Measurements from ENCODE around the gene CCDC73.
A peak's percentile ranks its signal among the peaks of the same experiment; 100 is the strongest.
"Not testable (repeated sequence)": the region's sequence is repeated elsewhere in the genome, so short reads cannot be mapped to it uniquely, and the experiment has no call there.

The CCDC73 gene

DNA sequence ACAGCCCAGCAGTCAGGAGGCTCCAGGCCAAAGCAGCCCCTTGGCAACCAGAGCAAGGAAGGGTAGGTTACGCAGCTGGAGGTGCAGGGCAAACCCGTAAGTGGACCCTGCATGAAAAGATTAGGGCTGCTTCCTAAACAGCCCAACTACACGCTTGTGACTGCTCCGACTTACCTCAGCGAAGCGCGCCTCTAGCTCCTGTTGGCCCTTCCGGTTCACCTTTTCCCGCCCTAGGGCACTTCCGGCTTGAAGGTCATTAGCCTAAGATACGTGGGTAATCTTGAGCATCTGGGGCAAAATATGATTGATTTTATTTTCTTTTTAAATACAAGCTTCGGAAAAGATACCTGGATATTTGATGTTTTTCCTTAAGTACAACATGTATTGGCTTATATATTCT is at the start of gene CCDC73:
CCDC73 (minus strand) TSS at position 224 of the 400 bp plus-strand sequence. CDS start 34,419 bp downstream, outside the sequence.
- no peak for DNase-seq

DNA sequence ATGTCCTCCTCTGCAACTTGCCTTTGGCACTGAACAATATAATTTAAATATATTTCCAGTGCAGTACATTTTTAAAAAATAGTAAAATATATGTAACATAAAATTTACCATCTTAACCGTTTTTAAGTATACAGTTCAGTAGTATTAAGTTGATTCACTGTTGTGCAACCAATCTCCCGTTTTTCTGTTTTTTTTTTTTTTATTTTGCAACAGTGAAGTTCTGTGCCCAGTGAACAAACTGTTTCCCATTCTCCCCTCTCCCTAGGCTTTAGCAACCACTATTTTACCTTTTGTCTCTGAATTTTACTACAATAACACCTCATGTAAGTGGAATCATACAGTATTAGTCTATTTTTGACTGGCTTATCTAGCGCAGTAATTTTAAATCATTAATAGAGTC is 49.1 kb upstream of the CCDC73 start:
- DNase-seq = no peak

DNA sequence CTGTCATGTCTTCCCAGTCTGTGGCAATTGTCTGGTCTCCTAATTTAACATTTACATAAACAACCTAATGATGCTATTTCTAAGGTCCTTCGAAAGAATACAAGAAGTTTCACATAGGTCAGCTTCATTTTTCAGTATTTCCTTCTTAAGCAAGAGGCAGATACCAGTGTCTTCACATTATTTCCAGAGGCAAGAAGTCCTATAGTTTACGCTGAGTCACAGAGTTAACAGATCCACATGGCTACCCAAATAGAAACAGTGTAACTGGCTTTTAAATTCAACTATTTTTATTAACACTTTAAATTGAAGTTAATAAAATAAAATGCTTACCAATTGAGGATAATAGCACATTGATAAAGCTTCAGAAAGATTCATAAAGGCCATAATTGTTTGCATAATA is 46.1 kb upstream of the CCDC73 start:
- no peak for DNase-seq

DNA sequence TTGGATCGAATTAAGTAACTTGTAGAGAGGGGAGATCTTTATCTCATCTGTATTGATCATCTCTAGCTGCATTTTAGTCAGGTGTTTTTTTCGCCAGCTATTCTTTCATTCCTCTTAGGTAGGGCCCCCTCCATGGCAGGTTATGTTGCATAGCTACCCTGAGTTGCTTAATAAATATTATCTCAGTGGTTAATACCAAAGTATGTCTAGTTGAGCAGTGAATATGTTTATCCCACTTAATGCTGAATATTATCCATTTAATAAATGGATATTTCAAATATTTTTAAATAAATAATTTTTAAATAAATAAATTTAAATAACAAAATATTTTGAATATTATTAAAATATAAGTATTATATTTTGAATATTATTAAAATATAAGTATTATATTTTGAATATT is 44.8 kb upstream of the CCDC73 start:
- DNase-seq = no peak

DNA sequence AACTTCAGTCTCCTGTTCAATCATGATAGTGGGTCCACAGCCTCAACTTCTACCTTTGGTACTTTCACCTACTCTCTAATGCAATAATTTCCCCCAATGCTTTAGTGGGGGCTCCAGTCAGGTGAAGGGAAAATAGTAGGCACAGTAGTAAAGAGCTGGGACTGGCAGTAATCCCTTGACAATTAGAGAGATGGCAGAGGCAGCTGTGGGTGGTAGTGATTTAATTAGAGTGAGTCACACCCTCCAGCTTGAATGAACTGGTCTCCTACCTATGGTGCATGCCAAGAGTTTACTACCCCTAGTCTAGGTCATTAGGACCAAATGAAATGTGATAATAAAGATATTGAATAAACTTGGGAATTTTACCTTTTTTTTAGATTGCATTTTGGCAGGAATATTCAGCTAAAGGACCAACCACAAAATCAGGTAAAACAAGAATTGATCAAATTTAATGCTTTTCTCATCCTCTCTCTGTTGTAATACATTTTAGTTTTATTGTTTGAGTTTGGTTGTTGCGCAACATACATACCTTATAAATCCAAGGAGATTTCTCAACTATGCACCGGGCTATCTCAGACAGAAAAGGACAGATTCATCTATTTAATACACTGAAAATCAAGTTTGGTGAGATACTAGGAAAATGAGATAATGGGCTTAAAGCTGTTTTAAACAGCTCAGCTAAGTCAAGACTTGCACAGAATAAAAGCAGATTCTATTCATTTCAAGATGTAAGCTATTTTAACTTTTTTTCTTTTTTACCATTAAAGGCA is 44.2 kb upstream of the CCDC73 start:
- no peak for DNase-seq

DNA sequence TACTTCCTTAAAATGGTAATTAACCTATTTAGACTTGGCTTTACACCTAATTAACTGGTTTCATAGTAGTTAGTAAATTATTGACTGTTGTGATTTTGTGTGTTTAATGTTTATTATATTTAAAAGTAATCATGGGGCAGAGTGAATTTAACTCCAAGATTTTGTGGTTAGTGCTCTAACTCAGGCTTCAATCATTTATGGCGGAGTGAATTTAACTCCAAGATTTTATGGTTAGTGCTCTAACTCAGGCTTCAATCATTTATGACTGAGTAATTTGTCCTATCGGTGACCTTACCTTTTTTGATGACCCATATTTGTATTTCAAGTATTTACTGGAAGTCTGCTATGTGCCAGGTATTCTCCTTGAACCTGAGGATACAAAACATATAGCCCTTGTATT is 42.5 kb upstream of the CCDC73 start:
- no peak for DNase-seq

DNA sequence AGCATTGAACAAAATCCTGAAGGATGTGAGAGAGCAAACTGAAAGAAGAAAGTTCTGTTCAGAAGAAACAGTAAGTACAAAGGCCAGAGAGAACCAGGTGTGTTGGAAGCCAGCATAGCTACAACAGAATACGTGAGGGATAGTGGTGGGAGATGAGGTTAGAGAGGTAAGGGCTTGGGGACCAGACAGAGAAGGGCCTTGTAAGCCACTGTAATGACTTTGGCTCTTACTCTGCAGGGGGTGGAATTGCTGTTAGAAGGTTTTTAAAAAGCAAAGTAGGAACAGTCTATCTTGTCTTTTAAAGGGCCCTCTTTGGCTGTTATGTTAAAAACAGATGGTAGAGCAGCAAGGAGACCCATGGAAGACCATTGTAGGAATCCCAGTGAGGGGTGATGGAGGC is 39.5 kb upstream of the CCDC73 start:
- no peak for DNase-seq

DNA sequence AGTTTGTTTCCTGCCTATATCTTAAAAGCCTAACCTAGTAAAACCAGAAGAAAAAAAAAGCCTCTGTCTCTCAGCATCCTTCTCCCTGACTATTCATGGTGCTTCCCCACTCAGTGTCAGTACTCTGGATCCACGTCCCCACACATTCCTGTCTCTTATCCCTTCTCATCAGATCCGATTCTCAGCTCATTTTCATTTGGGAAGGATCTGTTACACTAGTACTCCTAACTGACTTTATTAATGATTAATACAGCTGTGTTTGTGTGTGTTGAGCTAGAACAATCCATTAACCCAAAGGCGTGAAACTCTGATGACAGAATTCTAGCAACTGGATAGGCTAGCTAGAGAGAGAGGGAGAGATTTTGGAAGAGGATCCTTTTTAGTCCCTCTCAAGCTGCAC is 36.8 kb upstream of the CCDC73 start:
- DNase-seq = no peak

DNA sequence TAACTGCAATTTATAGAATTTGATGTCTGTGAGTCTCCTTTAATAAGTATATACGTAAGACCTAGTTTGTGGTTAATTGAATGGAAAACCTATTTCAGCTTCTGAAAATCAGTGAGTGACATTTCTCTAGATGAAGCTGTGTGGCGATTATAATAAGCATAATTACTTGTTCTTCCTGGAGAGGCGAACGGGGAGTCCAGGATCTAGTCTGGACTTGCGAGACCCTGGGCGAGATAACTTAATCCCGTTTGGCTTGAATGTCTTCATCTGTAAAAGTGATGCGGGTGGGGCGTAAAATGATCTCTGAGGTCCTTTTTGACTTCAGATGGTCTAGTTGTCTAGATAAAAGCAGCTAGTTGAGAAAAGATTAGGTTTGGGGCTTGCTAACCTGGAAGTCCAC is 36.3 kb upstream of the CCDC73 start:
- DNase-seq = no peak

DNA sequence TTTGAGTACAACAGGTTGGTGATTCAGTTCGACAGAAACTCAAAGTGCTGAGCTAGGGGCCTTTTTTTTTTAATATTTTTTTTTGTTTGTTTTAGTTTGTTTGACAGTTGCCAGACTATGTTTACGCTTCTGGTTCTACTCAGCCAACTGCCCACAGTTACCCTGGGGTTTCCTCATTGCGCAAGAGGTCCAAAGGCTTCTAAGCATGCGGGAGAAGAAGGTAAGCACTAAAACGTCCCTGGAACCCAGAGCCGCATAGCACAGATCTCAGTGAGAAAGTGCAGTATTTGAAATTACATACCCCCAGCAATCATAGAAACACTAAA is 35.9 kb upstream of the CCDC73 start:
- DNase-seq = no peak

DNA sequence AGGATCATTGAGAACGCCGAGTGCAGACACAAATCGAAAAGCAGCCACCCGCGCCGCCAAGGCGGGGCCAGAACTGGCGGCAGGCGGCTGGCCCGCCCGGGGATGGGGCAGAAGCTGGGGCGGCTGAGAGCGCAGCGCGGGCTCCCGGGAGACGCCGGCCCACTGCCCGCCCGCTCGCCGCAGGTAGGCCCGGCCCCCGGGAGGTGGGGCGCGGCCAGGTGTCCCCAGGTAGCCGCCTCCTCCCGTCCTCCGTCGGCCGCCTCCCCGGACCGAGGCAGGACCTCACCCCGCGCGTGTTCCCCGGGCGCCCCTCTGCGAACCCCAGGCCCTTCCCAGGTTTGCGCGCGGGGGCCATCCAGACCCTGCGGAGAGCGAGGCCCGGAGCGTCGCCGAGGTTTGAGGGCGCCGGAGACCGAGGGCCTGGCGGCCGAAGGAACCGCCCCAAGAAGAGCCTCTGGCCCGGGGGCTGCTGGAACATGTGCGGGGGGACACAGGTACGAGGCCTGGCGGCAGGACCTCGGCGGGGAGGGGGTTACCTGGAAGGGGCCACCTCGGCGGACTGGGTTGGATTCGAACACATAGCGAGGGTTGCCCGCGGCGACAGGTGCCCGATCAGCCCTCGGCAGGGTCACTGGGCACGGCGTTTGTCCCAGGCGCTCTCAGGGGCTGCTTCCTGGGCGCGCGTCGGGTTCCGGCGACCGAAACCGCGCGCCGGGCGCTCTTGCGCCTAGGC is 35.4 kb upstream of the CCDC73 start, which contains the start of gene PRRG4:
PRRG4 (plus strand) TSS at position 248 of the 733 bp plus-strand sequence. CDS start 603 bp downstream, outside the sequence.
- DNase-seq = peak; percentile 55

DNA sequence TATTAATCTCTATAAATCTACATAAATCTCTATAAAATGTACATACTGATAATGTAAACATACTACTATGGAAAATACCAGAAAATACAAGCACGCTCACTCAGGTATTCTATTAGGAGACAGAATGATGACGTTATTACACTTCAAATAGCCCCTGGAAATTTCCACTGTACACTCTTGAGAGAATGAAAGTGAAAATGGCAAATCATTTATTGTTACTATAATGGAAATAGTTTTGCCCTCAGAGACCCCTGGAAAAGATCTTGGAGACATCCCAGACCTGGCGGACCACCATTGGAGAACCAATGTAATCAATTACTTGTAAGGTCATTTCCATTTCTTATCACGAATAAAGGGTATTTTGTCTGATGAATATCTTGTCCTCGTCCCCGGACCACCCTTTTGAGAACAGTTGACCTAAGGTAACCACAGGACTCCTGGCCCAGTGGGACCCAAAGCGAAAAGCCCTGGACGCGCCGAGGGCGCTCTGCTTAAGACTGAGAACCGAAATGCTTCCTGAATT is 34.8 kb upstream of the CCDC73 start:
- no peak for DNase-seq

DNA sequence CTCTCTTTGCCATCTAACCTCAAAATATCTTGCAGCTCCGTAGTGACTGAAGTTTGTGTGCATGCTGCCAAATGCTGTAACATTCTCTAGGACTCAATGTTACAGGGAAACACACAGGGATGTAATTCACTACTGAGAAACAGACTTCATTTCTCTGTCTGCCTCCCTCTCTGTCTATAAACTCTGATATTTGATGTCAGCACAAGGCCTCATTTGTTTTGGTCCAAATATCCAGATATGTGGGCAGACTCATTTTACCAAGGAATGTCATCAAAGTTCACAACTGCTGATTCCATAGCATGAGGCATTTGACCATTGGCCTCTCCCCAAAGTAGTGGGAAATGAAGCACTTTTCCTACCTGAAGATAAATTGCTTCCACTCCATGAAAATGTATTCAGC is 32.8 kb upstream of the CCDC73 start:
- no peak for DNase-seq

DNA sequence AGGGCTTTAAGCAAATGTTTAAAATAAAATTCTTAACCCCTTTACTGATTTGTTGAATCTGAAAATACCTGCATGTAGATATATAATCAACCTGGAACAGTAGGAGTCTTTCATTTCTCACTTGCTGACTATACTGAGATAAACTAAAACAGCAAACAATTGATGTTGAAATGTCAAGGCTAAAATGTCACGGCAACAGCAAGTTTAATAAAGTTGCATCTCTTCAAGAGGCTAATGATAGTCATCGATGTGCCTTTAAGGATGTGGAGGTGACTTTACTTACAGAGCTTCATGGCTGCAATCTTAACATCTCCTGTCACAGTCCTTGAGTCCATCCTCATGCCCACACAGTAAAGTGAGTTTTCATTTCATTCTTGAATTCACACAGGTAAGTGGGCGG is 31.7 kb upstream of the CCDC73 start:
- no peak for DNase-seq

DNA sequence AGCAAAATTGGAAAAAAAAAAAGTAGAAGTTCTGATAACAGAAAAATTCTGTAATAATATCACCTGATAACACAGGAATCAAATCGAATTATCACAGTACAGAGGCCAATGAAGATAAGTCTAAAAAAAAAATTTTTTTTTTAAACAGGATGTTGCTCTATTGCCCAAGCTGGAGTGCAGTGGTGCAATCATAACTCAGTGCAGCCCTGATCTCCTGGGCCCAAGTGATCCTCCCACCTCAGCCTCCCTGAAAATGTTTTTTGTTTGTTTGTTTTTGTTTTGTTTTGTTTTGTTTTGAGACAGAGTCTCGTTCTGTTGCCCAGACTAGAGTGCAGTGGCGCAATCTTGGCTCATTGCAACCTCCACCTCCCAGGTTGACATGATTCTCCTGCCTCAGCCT is 29.2 kb upstream of the CCDC73 start:
- DNase-seq = not testable (repeated sequence)

DNA sequence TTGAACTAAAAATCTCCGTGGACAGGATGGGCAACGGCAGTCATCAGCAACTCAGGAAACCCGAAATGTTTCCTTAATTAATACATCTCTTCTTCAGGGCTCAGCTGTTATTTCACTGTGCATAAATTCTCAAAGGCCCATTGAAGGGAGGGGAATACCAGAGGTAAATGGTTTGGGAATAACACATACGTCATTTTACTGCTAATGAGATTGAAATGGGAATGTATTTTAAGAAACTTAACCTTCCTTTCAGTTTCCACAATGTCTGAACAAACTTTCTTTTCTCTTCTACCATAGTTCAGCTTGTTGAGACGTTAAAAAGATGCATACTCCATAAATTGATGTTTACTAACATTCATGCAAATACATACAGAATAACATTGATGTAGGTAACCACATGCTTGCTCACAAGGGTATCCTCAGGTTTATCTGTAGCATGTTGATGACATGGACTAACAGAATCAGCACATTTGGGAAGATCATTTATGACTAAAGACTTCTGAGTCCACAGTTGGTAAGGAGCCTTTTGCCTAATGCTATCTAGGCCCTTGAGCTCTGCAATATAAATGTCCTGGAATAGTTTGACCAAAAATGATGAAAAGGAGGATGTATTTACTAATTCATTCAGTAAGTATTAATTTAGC is 27.6 kb upstream of the CCDC73 start:
- no peak for DNase-seq

DNA sequence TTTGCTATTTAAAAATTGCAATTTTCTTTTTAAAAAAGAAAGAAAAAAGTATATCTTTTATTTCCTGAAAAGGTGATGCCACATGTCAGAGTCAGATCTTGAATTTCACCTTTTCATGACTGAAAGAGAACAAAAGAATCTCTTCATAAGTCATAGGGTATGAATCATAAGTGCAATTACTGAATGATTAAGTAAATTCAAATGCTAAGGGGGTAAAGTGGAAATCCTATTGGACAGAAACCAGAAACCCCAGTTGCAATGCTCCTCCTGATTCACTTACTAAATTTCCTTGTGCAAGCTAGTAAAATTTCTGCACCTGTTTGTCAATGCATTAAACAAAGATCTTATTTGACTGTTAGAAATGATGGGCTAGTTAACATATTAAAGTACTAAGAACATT is 27.1 kb upstream of the CCDC73 start:
- DNase-seq = no peak

DNA sequence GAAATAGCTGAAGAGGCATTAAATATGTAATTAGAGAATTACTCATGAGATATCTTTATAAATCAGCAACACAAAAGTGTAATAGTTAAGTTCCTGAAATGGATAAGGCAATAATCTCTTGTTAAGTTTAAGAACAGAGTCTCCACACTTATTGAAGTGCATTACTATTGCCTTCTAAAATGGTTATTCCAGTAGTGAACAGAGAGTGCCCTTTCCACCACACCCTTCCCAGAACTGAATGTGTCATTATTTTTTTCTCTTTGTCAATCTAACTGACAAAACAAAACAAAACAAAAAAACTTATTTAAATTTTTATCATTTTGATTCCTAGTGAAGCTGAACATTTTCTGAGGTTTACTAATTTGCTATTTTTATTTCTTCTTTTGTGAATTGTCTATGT is 26.0 kb upstream of the CCDC73 start:
- DNase-seq = no peak

DNA sequence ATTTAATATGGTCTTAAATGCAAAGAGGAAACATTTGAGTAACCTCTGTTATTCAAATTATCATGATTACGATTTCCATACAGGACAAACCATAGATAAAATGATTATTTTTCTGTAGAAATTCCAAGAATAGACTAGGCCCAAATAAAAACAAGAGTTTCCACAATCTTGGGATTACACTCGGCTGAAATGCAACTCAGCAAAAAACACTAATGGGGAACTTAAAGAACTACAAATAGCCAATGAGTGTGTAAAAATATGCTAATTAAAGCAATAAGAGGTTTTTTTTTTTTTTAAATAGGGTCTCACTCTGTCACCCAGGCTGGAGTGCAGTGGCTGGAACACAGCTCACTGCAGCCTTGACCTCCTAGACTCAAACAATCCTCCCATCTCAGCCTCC is 24.7 kb upstream of the CCDC73 start:
- DNase-seq = no peak

DNA sequence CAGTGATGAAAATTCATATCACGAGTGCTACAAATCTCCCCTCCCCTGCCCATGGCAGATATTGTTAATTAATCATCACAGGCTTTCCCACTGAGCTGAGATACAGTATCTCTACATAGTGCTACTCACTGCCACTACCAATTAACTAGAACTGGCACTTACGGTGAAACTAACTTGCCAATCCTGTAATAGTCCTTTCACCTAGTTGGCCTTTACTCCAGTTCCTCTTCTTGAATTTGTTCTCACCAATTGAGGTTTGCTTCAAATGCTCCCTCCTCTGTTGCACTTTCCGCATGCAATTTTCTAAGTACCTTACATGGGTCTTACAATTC is 23.4 kb upstream of the CCDC73 start:
- no peak for DNase-seq

DNA sequence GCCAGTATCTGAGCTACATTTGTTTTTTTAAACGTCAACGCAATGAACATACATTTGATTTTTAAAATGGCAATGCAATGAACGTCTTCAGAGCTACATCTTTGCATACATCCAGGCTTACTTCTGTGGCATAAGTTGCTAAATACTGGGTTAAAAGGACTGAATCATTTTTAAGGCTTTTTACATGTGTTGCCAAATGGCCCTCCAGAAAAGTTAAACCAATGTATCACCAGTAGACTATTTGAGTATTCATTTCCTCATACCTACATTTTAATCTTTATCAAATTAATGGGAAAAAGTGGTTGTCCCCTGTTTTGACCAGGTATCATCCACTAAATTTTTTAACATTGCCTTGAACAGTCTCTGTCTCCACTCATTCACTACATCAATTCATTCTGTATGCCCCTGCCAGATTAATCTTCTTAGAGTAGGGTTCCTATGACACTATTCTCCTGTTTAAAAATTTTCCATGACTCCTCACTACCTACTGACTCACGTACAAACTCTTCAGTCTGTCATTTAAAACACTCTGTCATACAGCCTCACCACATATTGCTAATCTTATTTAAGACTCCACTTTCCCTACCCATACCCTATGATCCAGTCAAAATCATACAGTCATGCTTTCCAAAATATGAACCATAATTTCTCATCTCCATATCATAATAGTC is 22.9 kb upstream of the CCDC73 start:
- DNase-seq = no peak

DNA sequence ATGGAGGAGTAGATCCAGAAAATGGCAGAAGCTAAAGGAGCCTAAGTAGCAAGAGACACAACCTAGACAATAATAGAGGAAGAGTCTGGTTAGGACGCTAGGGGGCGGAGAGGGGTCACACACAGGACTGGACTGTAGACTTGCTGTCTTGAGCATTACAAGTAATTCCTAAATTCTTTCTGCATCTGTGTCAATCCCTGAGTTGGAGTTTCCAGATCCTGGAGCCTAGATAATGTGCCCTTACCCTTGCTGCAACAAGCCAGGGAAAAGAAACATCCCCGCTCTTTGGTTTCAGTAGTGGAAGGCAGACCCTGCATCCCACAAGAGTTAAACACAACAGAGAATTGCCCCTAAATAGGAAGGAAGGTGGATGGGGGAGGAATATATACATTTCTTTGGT is 14.9 kb upstream of the CCDC73 start:
- peak; percentile 37 for DNase-seq

DNA sequence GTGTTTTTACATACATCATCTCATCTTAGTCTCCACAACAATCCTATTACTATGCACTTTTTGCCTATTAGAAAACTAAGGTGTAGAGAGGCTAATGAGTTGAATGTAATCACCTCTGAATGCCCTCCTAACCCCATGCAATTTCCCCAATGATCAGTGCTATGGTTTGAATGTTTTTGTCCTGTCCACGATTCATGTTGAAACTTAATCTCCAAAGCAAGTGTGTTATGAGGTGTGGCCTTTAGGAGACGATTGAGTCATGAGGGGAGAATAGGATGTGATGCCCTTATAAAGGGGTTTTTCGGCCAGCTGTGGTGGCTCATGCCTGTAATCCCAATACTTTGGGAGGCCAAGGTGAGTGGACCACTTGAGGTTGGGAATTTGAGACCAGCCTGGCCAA is 2.0 kb upstream of the CCDC73 start:
- no peak for DNase-seq

All from activated CD4-positive, CD25-positive, alpha-beta regulatory T cell treated with anti-CD3 and anti-CD28 coated beads, Interleukin-2, amount 50 U/mL, for 72 hours (primary cell).